Ishikawa (cell line): ENCODE data around the gene PSMB11.

ENCODE experiments used
- CEBPB ChIP-seq: IDR thresholded peaks from 2 replicates; pipeline ENCODE4 v1.6.1; 2012
- CREB1 ChIP-seq: IDR thresholded peaks from 2 replicates; pipeline ENCODE4 v1.6.1; 2012; ENCODE audit warnings: low read depth
- EGR1 ChIP-seq: IDR thresholded peaks from 2 replicates; pipeline ENCODE4 v1.6.1; 2012
- EP300 ChIP-seq: IDR thresholded peaks from 2 replicates; pipeline ENCODE4 v1.6.1; 2012; ENCODE audit warnings: borderline replicate concordance
- FOXM1 ChIP-seq: IDR thresholded peaks from 2 replicates; pipeline ENCODE4 v1.6.1; 2012; ENCODE audit warnings: low read depth, borderline replicate concordance
- MAX ChIP-seq: IDR thresholded peaks from 2 replicates; pipeline ENCODE4 v1.6.1; 2012
- NFIC ChIP-seq: IDR thresholded peaks from 2 replicates; pipeline ENCODE4 v1.6.1; 2012
- RAD21 ChIP-seq: IDR thresholded peaks from 2 replicates; pipeline ENCODE4 v1.6.1; 2012; ENCODE audit warnings: low read depth
- REST ChIP-seq: IDR thresholded peaks from 2 replicates; pipeline ENCODE4 v1.6.1; 2012; ENCODE audit warnings: low read depth, mild to moderate bottlenecking
- TAF1 ChIP-seq: IDR thresholded peaks from 2 replicates; pipeline ENCODE4 v1.6.1; 2012; ENCODE audit warnings: low read depth, mild to moderate bottlenecking
- TCF12 ChIP-seq: IDR thresholded peaks from 2 replicates; pipeline ENCODE4 v1.6.1; 2012; ENCODE audit warnings: low read depth
- YY1 ChIP-seq: IDR thresholded peaks from 2 replicates; pipeline ENCODE4 v1.6.1; 2012; ENCODE audit warnings: low read depth
- ZBTB7A ChIP-seq: IDR thresholded peaks from 2 replicates; pipeline ENCODE4 v1.6.1; 2012; ENCODE audit warnings: low read depth

GRCh38 chr14:23066855-23067744 lies 25.1 kb downstream of the PSMB11 start:
- TF ChIP-seq FOXM1 (no peak), TCF12 (no peak), EGR1 (no peak), RAD21 (no peak), EP300 (no peak), TAF1 (no peak), CEBPB (no peak), MAX (no peak), REST (no peak), ZBTB7A (no peak), YY1 (no peak), CREB1 (no peak), NFIC (no peak)
